GM21423 (cell line): ENCODE measurements around the gene TUBG2.

ENCODE experiments used
- ATAC-seq: cut with Tn5 transposase; IDR thresholded peaks from one replicate; pipeline ENCODE4 v1.9.1; 2021; ENCODE audit warnings: mild to moderate bottlenecking, moderate library complexity; ENCODE audit not compliant: unreplicated experiment

The TUBG2 gene

DNA sequence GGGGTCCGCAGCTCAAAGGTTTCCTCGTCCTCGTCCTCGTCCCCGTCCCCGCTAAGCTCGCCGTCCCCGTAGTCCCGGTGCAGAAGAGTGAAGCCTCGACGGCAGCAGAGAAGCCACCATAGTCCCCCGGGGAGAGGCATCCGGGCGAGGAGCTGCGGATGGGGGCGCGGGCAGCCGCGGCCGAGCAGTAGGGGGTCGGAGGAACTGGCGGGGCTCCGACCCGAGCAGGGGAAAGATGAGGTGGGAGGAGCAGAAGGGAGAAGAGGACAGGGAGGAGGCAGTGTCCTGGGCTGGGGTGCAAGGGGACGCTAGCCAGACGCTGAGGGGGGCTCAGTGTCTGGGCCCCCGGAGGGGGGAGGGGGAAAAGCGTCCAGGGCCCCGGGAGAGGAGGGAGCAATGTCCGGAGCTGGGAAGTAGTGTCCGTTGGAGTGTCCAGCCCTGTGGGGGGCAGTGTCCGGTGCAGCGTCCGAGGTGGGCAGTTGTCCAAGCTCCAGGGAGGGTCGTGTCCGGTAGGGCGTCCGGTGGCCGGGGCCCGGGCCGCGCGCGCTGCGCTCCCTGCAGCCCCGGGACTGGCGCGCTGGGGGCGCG, 17.4 kb downstream of the TUBG2 start, which contains the start of gene PLEKHH3:
TSS of gene PLEKHH3 (minus strand) at position 571 of the 588 bp plus-strand sequence. CDS start at position 140, 431 bp downstream.
- ATAC-seq, result no peak

DNA sequence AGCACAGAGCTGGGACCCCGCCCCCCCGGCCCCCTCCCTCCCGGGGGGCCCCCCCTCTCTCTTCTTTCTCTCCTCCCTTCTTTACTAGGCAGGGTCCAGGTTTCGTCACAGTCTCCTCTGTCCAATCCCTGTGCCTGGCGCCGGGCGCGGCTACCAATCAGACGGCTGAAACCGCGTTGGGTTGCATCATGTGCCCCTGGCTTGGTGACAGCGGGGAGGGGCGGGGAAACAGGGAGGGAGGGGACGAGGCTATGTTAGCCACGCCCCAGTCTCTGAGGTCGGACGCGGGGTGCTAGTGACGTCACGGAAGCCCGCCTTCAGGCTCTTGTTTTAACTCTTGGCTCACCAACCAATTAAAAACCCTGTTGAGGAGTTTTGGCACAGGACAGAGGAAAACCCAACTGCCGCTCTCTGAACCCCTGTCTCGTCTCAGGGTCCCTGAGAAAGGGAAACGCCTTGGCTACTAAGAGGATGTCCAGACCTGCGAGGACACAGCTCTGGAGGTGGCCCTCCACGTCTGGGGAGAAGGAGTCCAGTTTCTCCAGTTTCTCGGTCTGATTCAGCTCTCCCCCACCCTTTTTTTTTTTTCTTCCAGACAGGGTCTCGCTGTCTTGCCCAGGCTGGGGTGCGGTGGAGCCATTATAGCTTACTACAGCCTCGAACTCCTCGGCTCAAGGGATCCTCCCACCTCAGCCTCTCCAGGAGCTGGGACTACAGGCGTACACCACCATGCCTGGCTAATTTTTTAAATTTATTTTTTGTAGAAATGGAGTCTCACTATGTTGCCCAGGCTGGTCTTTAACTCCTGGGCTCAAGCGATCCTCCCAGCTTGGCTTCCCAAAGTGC, 18.2 kb downstream of the TUBG2 start:
- peak; percentile 59 for ATAC-seq

DNA sequence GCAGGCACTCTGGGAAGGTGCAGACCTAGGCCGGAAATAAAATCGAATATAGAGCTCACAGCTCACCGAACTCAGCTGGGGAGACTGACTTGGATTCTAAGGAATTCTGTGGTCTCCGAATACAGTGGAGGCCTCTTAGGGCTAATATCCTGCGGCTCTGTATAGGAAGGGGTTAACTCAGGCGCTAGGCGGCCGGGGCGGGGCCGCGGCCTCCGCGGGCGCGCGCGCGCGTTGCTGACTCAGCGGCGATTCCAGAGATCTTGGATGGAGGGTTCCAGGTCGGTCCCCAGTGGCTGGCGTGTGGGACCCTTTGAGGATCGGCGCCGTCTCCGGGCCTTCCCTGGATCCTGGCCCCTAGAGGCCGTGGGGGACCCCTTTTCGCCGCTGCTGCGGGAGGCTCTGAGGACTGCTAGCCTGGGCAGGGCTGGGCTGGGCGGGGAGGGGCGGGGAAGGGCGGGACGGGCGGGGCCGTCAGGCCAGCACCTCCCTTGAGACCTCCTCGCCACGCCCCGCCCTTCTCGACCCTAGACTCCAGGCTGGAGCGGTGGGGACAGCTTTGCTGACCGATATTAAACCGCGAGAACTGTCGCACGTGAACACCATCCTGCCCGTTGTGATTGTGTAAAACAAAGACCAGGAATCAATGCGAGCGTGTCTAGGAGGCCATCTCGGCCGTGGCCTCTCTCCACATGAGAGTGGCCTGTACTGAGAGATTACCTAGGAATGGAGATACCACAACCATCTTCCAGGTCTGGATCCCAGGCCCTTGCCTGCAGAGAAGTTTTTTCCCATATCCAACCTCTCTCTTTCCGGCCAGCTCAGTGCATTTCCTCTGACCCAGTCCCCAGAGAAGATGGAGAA, 19.1 kb downstream of the TUBG2 start:
- peak; percentile 21 for ATAC-seq

DNA sequence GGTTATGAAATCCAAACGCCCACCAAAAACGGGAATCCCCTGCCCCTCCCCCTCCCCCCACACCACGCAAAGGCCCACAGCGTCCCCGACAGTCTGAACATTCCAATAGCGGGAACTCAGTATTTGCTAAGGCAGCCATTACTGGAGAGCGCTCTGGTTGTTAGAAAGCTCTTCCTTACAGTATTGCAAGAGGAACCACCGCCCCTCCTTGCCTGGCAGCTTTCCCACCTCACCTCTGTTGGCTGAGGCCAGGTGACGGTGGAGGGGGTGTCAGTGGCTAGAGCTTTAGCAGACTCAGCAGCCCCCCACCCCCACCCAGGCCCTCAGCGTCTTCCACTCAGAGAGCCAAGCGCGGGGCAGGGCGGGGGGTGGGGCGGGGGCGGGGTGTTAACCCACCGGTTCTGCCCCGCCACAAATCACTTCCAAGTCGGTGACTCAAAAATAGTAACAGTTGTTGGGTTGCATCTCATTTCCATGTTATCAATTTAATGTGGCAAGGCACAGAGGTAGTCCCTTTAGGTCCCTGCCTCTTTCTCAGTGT, 19.9 kb downstream of the TUBG2 start:
- ATAC-seq, result no peak

DNA sequence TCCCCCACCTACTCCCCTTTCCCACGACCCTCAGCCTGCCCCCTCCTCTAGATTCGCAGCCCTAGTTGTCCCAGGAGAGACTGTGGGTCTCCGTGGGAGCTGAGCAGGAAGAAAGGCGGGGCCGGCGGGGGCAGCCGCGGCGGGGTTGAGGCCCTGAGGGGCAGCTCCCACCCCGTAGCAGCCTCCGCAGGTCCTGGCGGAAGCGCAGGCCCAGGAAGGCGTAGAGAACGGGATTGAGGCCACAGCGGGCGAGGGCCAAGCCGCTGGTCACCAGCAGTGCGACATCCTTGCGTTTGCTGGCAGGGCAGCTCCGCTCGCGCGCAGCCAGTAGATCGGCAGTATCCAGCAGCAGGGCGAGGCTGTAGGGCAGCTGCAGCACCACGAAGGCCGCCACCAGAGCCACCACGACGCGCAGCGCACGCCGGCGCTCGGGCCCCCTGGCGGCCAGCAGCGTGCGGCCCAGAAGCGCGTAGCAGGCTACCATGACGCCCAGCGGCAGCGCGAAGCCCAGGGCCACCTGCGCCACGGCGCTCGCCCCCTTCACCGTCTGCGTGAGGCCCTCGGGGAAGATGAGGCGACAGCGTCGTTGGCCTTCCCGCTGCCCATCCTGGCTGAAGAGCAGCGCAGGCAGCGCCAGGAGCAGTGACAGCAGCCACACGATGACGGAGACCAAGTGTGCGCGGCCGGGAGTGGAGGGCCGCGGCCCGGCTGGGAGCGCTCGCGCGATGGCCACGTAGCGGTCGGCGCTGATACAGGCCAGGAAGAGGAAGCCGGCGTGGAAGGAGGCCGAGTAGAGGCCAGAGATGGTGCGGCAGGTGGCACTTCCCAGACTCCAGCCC, 20.6 kb downstream of the TUBG2 start:
- peak; percentile 14 for ATAC-seq

DNA sequence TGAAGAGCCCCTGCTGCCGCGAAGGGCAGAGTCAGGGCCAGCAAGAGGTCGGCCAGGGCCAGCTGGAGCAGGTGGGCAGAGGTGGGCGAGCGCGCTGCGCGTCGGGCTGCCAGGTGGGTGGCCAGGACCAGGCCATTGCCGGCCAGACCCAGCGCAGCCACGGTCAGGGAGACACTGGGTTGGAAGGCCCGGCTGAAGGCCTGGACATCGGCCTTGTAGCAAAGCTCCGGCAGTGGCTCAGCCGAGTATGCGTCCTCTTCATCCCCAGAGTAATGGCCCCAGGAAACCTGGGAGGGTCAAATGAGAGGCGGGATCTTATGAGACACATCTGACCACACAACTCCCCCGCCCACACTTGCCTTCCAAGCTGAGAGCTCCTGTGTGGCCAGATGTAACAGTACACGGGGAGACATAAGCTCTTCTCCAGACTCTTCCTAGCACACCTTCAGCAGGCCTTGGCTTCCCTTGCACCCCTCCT, 21.3 kb downstream of the TUBG2 start:
- ATAC-seq, result no peak

DNA sequence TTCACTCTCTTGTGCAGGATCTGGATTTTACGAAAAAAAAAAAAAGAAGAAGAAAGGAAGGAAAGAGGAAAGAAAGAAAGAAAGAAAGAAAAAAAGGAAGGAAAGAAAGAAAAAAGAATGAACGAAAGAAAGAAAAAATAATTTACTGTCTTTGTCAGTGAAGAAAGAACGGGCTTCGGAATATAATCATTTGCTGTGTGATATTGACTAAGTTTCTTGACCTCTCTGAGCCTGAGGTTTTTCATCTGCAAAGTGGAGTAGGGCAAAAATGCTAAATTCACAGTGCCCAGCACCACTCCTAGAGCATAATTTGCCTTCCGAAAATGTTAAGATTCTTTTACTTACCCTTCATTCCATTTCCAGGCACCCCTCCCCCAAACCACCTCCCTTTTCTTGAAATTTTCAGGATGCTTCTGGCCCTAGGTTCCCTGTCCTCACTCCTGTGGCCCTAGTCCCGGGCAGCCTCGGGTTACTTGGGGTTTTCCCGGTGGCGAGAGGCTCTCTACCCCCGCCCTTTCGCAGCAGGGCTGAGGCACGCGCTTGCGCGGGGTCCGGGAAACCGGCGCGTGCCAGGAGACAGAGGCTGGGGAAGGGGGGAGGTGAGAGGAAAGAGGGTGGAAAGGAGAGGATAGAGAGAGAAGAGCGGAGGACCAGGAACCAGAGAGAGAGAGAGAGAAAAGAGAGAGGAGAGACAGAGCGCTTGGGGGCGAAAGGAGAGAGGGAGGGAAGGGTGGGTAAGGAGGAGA, 23.1 kb downstream of the TUBG2 start, which contains the start of gene CNTNAP1:
TSS of gene CNTNAP1 (plus strand) at position 556 of the 746 bp plus-strand sequence. CDS start 299 bp downstream, outside the sequence.
- no peak for ATAC-seq

DNA sequence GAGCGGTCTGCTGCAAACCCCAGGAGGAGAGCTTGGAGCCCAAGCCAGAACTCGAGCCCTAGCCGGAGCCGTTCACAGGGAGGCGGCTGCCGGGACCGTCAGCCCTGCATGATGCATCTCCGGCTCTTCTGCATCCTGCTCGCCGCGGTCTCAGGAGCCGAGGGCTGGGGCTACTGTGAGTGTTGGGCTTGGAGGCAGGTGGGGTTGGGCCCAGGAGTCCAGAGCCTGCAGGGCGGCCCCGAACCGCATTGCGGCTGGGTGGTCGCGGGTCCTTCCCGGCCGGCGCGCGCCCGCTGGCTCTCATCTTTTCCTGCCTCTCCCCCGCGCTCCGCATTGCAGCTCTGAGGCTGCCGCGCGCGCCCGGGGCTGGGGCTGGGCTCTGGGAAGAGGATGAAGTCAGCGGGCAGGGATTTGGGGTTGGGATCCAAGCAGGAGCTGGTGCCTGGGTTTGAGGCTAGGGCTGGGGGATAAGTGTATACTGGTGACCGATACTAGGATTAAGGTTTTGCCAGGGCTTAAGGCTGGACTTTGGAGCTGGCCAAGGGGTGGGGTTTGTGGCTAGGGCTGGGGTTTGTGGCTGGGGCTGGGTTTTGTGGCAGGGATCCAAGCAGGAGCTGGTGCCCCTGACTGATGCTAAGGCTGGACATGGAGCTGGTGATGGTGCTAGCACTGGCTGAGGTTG, 23.8 kb downstream of the TUBG2 start:
- ATAC-seq, result no peak

DNA sequence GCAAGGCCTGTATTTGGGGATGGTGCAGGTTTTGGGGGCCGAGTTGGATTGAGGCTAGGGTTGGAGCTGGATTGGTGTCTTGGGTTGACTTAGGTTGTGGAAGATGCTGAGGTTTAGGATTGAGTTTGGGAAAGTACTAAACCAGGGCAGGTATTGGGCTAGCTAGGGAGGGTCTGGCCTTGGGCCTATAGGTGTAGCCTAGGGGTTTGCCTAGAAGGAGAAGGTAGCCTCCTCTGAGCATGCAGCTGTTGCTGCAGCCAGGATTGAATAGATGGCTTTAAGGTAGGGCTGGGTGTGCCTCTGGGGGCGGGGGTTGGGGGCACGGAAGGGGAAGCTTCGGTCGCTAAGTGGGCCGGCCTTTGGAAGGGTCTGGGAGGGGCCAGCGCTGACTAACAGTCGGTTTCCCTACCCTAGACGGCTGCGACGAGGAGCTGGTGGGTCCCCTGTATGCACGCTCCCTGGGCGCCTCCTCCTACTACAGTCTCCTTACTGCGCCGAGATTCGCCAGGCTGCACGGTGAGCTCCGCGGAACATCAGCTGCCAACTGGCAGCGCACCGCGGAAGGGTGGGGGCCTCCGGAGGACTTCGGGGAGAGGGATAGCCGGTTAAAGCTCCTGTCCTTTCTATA, 24.4 kb downstream of the TUBG2 start:
- no peak for ATAC-seq

DNA sequence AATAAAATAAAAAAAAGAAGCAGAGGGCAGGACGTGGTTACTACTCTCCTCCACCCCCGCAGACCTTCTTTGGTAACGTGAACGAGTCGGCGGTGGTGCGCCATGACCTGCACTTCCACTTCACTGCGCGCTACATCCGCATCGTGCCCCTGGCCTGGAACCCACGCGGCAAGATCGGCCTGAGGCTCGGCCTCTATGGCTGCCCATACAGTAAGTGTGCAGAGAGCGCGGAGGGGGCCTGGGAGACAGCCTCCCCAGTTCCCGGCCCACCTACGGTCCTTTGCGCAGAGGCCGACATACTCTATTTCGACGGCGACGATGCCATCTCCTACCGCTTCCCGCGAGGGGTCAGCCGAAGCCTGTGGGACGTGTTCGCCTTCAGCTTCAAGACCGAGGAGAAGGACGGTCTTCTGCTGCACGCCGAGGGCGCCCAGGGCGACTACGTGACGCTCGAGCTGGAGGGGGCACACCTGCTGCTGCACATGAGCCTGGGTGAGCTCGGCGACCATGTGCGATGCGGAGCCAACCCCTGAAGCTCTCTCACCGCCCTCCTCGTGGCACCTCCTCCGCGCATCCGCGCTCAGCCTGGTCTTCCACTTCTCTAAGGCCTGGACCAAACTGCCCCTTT, 26.0 kb downstream of the TUBG2 start:
- no peak for ATAC-seq

DNA sequence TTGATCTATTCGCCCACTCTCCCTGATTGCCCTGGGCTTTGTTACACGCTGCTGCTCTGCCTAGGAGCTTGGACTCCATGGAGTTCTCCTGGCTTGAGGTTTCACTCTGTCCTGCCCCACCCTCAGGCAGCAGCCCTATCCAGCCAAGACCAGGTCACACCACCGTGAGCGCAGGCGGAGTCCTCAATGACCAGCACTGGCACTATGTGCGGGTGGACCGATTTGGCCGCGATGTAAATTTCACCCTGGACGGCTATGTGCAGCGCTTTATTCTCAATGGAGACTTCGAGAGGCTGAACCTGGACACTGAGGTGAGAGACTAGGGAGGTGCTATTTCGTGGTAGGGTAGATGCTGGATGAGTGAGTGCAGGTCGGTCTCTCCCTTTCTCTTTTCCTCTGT, 26.7 kb downstream of the TUBG2 start:
- ATAC-seq, result no peak

DNA sequence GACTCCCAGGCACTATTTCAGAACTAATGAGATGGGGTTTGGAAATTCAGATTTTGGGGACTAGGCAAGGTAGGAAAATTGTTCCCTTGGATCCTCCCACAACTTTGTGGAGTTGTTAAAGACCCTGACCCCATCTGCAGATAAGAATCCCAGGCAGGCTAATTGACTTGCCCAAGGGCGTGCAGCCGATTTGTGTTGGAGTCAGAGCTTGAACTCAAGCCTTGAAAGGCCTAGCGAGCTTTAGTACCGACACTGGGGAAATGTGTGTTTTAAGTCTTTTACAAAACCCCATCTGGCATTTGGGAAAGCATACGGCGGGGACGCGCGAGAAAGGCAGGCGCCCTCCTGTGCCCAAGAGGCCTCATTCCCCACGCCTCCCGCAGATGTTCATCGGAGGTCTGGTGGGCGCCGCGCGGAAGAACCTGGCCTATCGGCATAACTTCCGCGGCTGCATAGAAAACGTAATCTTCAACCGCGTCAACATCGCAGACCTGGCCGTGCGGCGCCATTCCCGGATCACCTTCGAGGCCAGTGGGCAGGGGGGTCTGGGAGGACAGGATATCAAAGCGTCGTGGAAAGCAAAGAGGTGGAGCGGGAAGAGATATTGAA, 27.5 kb downstream of the TUBG2 start:
- ATAC-seq, result no peak

DNA sequence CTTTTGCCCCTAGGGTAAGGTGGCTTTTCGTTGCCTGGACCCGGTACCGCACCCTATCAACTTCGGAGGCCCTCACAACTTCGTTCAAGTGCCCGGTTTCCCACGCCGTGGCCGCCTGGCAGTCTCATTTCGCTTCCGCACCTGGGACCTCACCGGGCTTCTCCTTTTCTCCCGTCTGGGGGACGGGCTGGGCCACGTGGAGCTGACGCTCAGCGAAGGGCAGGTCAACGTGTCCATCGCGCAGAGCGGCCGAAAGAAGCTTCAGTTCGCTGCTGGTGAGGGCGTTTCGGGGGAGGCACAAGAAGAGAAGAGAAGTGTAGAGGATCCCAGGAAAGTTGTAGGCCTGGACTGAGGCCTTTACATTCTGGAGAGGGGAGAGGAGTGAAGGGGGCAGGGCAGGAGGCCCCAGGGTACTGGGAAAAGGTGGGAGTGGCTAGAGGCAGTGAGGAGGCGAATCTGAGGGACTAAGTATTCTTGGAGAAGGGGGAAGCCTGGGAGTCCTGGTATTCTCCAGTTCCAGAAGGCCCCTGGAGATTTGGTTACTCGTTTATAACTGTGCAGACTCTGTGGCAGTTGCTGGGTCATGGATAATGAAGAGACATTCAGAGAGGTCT, 28.7 kb downstream of the TUBG2 start:
- ATAC-seq, result no peak

DNA sequence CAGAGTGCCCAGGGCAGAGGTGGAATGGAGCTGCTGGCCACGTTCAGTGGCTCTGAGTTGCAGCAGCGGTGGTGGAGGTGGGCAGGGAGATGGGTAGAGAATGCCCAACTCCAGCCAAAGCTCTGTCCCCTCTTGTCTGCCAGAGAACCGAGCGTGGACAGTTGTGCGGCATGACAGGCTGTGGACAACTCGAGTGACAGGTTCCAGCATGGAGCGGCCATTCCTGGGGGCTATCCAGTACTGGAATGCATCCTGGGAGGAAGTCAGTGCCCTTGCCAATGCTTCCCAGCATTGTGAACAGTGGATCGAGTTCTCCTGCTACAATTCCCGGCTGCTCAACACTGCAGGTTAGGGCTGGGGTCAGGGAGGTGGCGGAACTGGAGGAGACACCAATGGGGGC, 31.5 kb downstream of the TUBG2 start:
- ATAC-seq, result no peak

DNA sequence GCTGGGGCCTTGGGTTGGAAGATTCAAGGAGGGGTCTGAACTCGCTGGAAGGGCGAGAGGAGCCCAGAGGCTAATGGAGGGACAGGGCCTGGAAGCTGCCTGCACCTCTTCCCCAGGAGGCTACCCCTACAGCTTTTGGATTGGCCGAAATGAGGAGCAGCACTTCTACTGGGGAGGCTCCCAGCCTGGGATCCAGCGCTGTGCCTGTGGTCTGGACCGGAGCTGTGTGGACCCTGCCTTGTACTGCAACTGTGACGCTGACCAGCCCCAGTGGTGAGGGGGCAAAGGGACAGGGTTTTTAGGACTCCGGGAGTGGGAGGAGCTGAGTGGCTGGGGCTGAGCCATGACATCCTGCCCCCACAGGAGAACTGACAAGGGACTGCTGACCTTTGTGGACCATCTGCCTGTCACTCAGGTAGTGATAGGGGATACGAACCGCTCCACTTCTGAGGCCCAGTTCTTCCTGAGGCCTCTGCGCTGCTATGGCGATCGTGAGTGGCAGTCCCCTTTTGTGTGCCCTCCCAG, 32.0 kb downstream of the TUBG2 start:
- no peak for ATAC-seq

DNA sequence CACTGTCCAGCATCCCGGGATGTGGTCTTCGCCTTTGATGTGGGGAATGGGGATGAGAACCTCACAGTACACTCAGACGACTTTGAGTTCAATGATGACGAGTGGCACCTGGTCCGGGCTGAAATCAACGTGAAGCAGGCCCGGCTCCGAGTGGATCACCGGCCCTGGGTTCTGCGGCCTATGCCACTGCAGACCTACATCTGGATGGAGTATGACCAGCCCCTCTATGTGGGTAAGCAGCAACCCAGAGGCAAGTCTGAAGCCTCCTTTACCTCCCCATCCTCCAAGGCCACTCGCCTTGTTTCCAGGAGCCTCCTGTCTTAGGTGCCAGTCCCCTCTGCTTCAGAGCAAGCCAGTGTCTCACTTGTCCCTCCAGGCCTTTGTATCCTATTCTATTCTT, 33.4 kb downstream of the TUBG2 start:
- no peak for ATAC-seq

DNA sequence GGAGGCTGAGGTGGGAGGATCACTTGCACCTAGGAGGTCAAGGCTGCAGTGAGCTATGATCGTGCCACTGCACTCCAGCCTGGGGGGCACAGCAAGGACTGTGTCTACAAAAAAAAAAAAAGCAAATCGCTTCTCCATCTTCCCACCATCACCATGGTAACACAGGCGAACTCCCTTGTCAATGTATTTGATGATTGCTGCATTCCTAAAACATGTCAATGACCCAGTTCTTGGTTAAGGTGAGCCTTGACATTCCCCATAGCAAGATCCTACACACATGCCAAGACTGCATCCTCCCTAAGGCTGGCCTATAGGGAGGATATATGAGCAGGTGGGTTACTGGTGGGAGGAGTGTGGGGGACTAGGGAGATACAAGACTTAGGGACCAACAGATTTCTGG, 35.4 kb downstream of the TUBG2 start:
- ATAC-seq, result no peak
